Spinal cord (tissue), 10 donors: ENCODE data around the gene IFNG-AS1. TPM values are rescaled to one million over a fixed set of nuclear protein-coding genes. Genes with fewer than 3 reads are reported as not detected.

ENCODE experiments used
- DNase-seq, 6 donors: peaks; one replicate each; pipeline versions ENCODE4 v3.0.0 to v3.0.0-alpha.2; 2013 to 2015; ENCODE audit warnings: low spot score in 6 of 6, low read depth in 4 of 6
- H3K27ac ChIP-seq: one replicate; pipeline ENCODE4 v1.5.1; 2013; ENCODE audit warnings: low read depth, low read length, control low read depth
- H3K27me3 ChIP-seq: one replicate; pipeline ENCODE4 v1.6.1; 2013; ENCODE audit warnings: low read length; ENCODE audit not compliant: control insufficient read depth, insufficient read depth
- H3K36me3 ChIP-seq: one replicate; pipeline ENCODE4 v1.6.1; 2013; ENCODE audit warnings: low read length; ENCODE audit not compliant: control insufficient read depth, insufficient read depth
- H3K4me1 ChIP-seq: one replicate; pipeline ENCODE4 v1.6.1; 2013; ENCODE audit warnings: low read length; ENCODE audit not compliant: control insufficient read depth, insufficient read depth
- H3K4me3 ChIP-seq: one replicate; pipeline ENCODE4 v1.5.1; 2013; ENCODE audit warnings: low read depth, low read length, control low read depth
- H3K9me3 ChIP-seq: one replicate; pipeline ENCODE4 v1.6.1; 2013; ENCODE audit warnings: low read length; ENCODE audit not compliant: control insufficient read depth, insufficient read depth
- WGBS: methylation state at CpG from one replicate; pipeline ENCODE4 v1.1.5; 2013; ENCODE audit warnings: missing lambda C conversion rate; ENCODE audit not compliant: insufficient coverage; 5-methylcytosine and 5-hydroxymethylcytosine counted together
- polyA plus RNA-seq, 2 donors: library from polyadenylated mRNA; unstranded; fragments of 120-200 nt; gene quantifications; one replicate each; pipeline ENCODE4 v1.2.1, GENCODE V29; 2013; ENCODE audit not compliant: insufficient read length in 2 of 2
- total RNA-seq, 2 donors: library from RNA; depleted of rRNA in 1 of 2; stranded (reverse); fragments of 120-200 nt in 1 of 2; fragments of >200 nt in 1 of 2; gene quantifications; one replicate each; pipeline versions ENCODE4 v1.2.3 to v1.2.4, GENCODE V29; 2013 to 2014
- donor health status: healthy.

IFNG-AS1 gene
- total and polyA plus RNA-seq, 4 donors: 0.10 to 0.22 (median 0.18) TPM; not detected in 1

GRCh38 chr12:68030248-68030647, 41.0 kb downstream of the IFNG-AS1 start:
- Histone ChIP-seq H3K27me3 (no peaks in the 10 kb centered on the region), H3K27ac (no peak overlapping the region), H3K4me3 (no peak overlapping the region), H3K4me1 (no peaks in the 10 kb centered on the region), H3K9me3 (no peaks in the 10 kb centered on the region), H3K36me3 (no peaks in the 10 kb centered on the region)
- whole genome bisulfite sequencing: no CpG with 5 or more reads among the region's 1 CpG
- no peak for DNase-seq

DNA sequence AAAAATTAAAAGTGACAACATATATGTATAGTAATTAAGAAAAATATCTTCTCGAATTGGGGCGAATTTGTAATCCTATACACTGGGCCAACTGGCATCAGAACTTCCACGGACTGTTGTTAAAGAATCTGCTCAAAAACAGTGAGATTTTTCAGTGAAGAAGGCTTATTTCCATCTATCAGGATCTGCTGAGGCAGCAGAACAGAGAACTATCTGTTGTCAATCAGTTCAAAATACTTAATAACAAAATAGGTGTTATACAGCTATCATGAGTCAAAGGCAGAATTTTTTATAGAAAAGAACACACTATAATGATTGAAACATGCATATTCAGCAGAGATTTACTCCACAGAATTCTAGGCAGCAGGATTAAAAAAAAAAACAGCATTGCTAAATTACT, 41.9 kb downstream of the IFNG-AS1 start:
- Histone ChIP-seq H3K27me3 (no peaks in the 10 kb centered on the region), H3K4me1 (no peaks in the 10 kb centered on the region), H3K4me3 (no peak overlapping the region), H3K27ac (no peak overlapping the region), H3K9me3 (no peaks in the 10 kb centered on the region), H3K36me3 (no peaks in the 10 kb centered on the region)
- WGBS: 80% methylated on average over 1 of the region's 3 CpGs
- DNase-seq: no peak

DNA sequence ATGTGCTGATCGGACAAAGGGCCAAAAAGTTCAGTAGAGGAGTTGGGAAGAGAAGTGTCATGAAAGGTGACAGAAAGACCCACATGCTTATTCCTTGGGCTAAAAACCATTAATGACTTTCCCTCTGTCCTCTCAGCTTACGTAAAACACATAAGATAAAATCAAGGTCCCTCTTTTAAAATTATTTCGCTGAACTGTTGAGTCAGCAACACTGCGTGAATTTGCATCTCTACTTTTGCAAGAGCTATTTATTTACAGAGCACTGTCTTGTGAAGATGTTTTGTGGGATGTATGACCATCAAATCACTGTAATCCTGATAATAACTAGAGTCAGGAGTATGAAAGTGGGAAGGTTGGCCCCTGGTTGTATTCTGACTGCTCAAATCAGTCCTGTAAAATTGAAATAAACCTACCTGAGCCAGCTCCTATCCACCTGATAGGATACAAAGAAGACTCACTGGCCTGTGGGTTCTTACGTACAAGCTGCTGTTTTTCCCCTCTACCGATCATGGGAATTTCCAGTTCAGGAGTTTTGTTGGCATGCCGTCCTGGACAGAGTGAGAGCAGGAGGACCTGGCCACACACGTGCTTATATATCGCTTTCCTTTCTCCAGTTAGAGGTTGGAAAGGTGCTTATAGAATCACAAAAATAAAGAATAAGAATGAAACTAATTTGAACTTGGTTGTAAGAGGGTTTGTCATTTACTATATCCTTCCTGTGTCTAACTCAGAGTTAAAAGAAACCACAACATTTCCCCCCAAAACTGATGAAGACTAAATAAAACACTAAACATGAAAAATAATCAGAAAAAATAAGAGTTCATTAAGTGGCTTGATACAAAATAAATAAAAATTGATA, 42.9 kb downstream of the IFNG-AS1 start:
- DNase-seq: no peak
- Histone ChIP-seq H3K27ac (no peak overlapping the region), H3K9me3 (no peaks in the 10 kb centered on the region), H3K27me3 (no peaks in the 10 kb centered on the region), H3K4me1 (no peaks in the 10 kb centered on the region), H3K4me3 (no peak overlapping the region), H3K36me3 (no peaks in the 10 kb centered on the region)
- 83% methylated on average over 3 of the region's 9 CpGs for WGBS

GRCh38 chr12:68034567-68034966, 45.3 kb downstream of the IFNG-AS1 start:
- no peaks in the 10 kb centered on the region for H3K36me3 ChIP-seq
- no peaks in the 10 kb centered on the region for H3K9me3 ChIP-seq
- no peak for DNase-seq
- no peak overlapping the region for H3K27ac ChIP-seq
- no peaks in the 10 kb centered on the region for H3K27me3 ChIP-seq
- no peak overlapping the region for H3K4me3 ChIP-seq
- 97% methylated on average over 4 of the region's 5 CpGs for WGBS
- no peaks in the 10 kb centered on the region for H3K4me1 ChIP-seq

GRCh38 chr12:68036642-68037041, 47.4 kb downstream of the IFNG-AS1 start:
- no CpG with 5 or more reads among the region's 7 CpGs for WGBS
- H3K4me3 ChIP-seq: no peak overlapping the region
- no peaks in the 10 kb centered on the region for H3K27me3 ChIP-seq
- no peaks in the 10 kb centered on the region for H3K9me3 ChIP-seq
- no peak overlapping the region for H3K27ac ChIP-seq
- H3K4me1 ChIP-seq: no peaks in the 10 kb centered on the region
- no peaks in the 10 kb centered on the region for H3K36me3 ChIP-seq
- no peak for DNase-seq

- DNase-seq: peak in 1 of 6 donors; percentile 30
- Histone ChIP-seq H3K36me3 (no peaks in the 10 kb centered on the region), H3K4me3 (no peak overlapping the region), H3K27ac (no peak overlapping the region), H3K9me3 (no peaks in the 10 kb centered on the region), H3K27me3 (no peaks in the 10 kb centered on the region), H3K4me1 (no peaks in the 10 kb centered on the region)
Observed at GRCh38 chr12:68037616-68038255, 48.5 kb downstream of the IFNG-AS1 start.

DNA sequence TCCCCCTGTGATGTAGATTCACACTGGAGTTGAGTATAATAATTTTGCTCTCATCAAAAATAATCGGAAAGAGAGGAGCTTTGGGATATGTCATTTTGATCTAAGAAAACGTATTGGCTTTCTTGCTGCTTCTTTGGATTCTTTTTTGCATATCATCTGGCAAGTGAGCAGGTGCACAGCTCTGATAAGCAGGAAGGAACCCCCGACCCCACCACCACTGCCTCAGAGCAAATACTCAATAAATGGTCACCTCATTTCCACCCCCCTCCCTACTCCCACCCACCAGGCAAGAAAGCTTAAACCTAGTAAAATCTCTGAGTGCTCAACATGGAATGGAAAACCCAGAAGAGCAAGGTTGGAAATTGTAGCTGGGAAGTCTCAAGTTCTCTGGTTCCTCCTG, 49.4 kb downstream of the IFNG-AS1 start:
- DNase-seq: no peak
- Histone ChIP-seq H3K4me3 (no peak overlapping the region), H3K9me3 (no peaks in the 10 kb centered on the region), H3K36me3 (no peaks in the 10 kb centered on the region), H3K27ac (no peak overlapping the region), H3K4me1 (no peaks in the 10 kb centered on the region), H3K27me3 (no peaks in the 10 kb centered on the region)
- 70% methylated on average over 2 of the region's 3 CpGs for WGBS

DNA sequence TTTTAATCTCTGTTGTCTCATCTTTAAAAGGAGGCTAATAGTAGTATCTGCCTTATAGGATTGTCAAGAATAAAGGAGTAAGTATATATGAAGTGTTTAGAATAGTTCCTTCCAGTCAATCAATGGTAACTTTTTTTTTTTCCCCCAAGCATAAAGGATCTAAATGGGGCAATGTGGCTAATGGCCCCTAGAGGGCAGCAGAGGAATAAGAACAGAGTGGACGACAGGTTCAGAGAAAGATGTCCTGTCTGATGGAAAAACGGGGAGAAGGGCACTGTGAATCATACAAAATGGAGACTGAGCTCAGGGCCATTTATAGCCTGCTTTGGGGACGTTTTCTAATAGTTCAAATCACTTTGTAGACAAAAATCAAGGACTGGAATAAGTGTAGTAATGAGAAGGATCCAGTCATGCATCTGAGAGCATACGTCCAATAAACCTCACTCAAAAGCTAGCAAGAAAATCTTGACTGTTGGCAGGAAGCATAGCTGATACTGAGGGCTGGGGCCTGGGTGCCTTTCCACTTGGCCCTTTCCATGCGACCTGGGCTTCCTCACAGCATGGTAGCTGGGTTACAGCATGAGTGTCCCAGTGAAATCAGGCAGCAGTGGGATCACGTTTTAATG, 51.3 kb downstream of the IFNG-AS1 start:
- WGBS: 19% methylated on average over 4 of the region's 6 CpGs
- Histone ChIP-seq H3K4me1 (no peaks in the 10 kb centered on the region), H3K4me3 (no peak overlapping the region), H3K27ac (no peak overlapping the region), H3K36me3 (no peaks in the 10 kb centered on the region), H3K9me3 (no peaks in the 10 kb centered on the region), H3K27me3 (no peaks in the 10 kb centered on the region)
- peak; percentile 53 to 95 (median 72) for DNase-seq

- Histone ChIP-seq H3K27ac (no peak overlapping the region), H3K4me1 (no peaks in the 10 kb centered on the region), H3K4me3 (no peak overlapping the region), H3K36me3 (no peaks in the 10 kb centered on the region), H3K9me3 (no peaks in the 10 kb centered on the region), H3K27me3 (no peaks in the 10 kb centered on the region)
- DNase-seq: peak in 1 of 6 donors; percentile 35
- WGBS: 66% methylated on average over 2 of the region's 6 CpGs
Observed at GRCh38 chr12:68042212-68042699, 53.0 kb downstream of the IFNG-AS1 start.
